PC-9 (cell line): ENCODE measurements around the gene LRCH4. TPM values are rescaled to one million over a fixed set of nuclear protein-coding genes. Genes with fewer than 3 reads are reported as not detected.

Source experiments
- BruUV-seq: library from RNA; stranded (reverse); fragments of 400-500 nt; replicated peaks from 2 replicates; lab custom pipeline; 2021; lab: Mats Ljungman, UMichigan
- CTCF ChIA-PET: fragments of 300-600 bp; sonication (Branson Sonifier 250); formaldehyde crosslinking; loops from one replicate; lab custom pipeline; 2022; ENCODE audit warnings: antibody characterized with exemption; lab: Charles Lee
- POLR2A ChIA-PET: fragments of 300-600 bp; sonication (Branson Sonifier 250); formaldehyde crosslinking; loops from one replicate; lab custom pipeline; 2022; ENCODE audit warnings: antibody characterized with exemption; ENCODE audit not compliant: unreplicated experiment; lab: Charles Lee
- DNase-seq, 2 experiments: peaks; one replicate each; pipeline versions ENCODE4 v3.0.0 to v3.0.0-alpha.2; 2015 to 2022; ENCODE audit warnings: mixed read lengths in 1 of 2
- H2AFZ ChIP-seq: fragments of 200-600 bp; sonication (generic); 2 replicates; pipeline ENCODE4 v1.8.1; 2017; ENCODE audit warnings: antibody characterized with exemption
- H3F3A ChIP-seq: fragments of 200-600 bp; sonication (generic); 2 replicates; pipeline ENCODE4 v1.8.1; 2017; ENCODE audit warnings: antibody characterized with exemption, mild to moderate bottlenecking, low read depth; ENCODE audit not compliant: insufficient read depth
- H3K27ac ChIP-seq: fragments of 200-600 bp; sonication (generic); 2 replicates; pipeline ENCODE4 v1.6.1; 2016; ENCODE audit warnings: mixed run types
- H3K27me3 ChIP-seq: fragments of 200-600 bp; sonication (generic); 2 replicates; pipeline ENCODE4 v1.6.1; 2016; ENCODE audit warnings: low read depth, mixed run types; ENCODE audit not compliant: insufficient read depth
- H3K36me3 ChIP-seq: fragments of 200-600 bp; sonication (generic); 2 replicates; pipeline ENCODE4 v1.6.1; 2016; ENCODE audit warnings: low read depth, mixed run types
- H3K4me1 ChIP-seq: fragments of 200-600 bp; sonication (generic); replicated peaks from 2 replicates; pipeline ENCODE4 v1.6.1; 2016; ENCODE audit warnings: mixed run types; ENCODE audit not compliant: insufficient read depth
- H3K4me2 ChIP-seq: fragments of 200-600 bp; sonication (generic); 2 replicates; pipeline ENCODE4 v1.6.1; 2017; ENCODE audit warnings: mixed run types
- H3K4me3 ChIP-seq: fragments of 200-600 bp; sonication (generic); 2 replicates; pipeline ENCODE4 v1.6.1; 2016; ENCODE audit warnings: mixed run types
- H3K79me2 ChIP-seq: fragments of 200-600 bp; sonication (generic); 2 replicates; pipeline ENCODE4 v1.6.1; 2017; ENCODE audit warnings: low read depth, mixed run types
- H3K9me2 ChIP-seq: fragments of 200-600 bp; sonication (generic); 2 replicates; pipeline ENCODE4 v1.8.1; 2017; ENCODE audit warnings: mild to moderate bottlenecking; ENCODE audit not compliant: insufficient read depth
- H3K9me3 ChIP-seq: fragments of 200-600 bp; sonication (generic); 2 replicates; pipeline ENCODE4 v1.8.1; 2016; ENCODE audit warnings: low read depth; ENCODE audit not compliant: insufficient read depth
- H4K20me1 ChIP-seq: fragments of 200-600 bp; sonication (generic); 2 replicates; pipeline ENCODE4 v1.8.1; 2017; ENCODE audit not compliant: insufficient read depth
- EZH2 ChIP-seq: fragments of 200-600 bp; sonication (generic); IDR thresholded peaks from 2 replicates; pipeline ENCODE4 v1.8.0; 2017; ENCODE audit warnings: antibody characterized with exemption, low read depth
- intact Hi-C: fragments of 100-400 bp; cut with micrococcal nuclease; formaldehyde crosslinking; loops from one replicate; pipeline ENCODE4 v1.10.0; 2022; ENCODE audit not compliant: unreplicated experiment
- total RNA-seq: library from RNA; stranded (reverse); gene quantifications from 2 replicates; pipeline ENCODE4 v1.2.3, GENCODE V29; 2021
- TF ChIP-seq, protein P1 (sequence below): fragments of 200-600 bp; sonication (generic); conservative IDR thresholded peaks from 2 replicates; pipeline ENCODE4 v1.6.1; 2017; ENCODE audit warnings: mixed run types, antibody characterized with exemption, mild to moderate bottlenecking, moderate library complexity

LRCH4 gene
- total RNA-seq, 1 experiment from 2014 or later, result 89.6 TPM

DNA sequence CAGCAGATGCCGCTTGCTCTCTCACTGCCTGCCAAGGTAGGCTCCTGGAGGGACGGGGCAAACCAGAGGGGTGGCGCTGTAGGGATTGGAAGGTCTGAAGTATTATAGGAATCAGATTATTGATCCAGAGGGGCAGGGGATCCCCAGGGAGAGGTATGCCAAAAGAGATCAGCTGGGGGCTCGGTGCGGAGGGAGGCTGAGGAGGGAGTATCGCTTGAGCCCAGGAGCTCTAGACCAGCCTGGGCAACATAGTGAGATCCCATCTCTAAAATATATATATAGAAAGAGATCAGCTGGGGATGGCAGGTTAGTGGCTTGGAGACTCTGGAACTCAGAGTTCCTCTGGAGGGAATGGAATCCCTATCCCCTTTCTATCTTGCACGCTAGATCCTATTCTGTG is 9.3 kb upstream of the LRCH4 start:
- Histone ChIP-seq H3K4me3 (no peak overlapping the region), H3K79me2 (no peaks in the 10 kb centered on the region), H3K27ac (no peak overlapping the region), H3K36me3 (no peaks in the 10 kb centered on the region), H4K20me1 (no peaks in the 10 kb centered on the region), H3K9me3 (no peaks in the 10 kb centered on the region), H3K4me1 (no peaks in the 10 kb centered on the region), H3K4me2 (no peak overlapping the region), H3K27me3 (no peaks in the 10 kb centered on the region), H3F3A (peaks cover 5% of the 10 kb centered on the region; the same call in 1 of the 2 replicates), H3K9me2 (no peaks in the 10 kb centered on the region), H2AFZ (no peak overlapping the region)
- intact Hi-C loops, result no loop called here
- no peak for DNase-seq
- TF ChIP-seq EZH2, result no peak
- TF ChIP-seq, protein P1, sequence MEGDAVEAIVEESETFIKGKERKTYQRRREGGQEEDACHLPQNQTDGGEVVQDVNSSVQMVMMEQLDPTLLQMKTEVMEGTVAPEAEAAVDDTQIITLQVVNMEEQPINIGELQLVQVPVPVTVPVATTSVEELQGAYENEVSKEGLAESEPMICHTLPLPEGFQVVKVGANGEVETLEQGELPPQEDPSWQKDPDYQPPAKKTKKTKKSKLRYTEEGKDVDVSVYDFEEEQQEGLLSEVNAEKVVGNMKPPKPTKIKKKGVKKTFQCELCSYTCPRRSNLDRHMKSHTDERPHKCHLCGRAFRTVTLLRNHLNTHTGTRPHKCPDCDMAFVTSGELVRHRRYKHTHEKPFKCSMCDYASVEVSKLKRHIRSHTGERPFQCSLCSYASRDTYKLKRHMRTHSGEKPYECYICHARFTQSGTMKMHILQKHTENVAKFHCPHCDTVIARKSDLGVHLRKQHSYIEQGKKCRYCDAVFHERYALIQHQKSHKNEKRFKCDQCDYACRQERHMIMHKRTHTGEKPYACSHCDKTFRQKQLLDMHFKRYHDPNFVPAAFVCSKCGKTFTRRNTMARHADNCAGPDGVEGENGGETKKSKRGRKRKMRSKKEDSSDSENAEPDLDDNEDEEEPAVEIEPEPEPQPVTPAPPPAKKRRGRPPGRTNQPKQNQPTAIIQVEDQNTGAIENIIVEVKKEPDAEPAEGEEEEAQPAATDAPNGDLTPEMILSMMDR, result no peak
- CTCF ChIA-PET, result no interaction called here
- BruUV-seq, result no TSS peak
- POLR2A ChIA-PET, result no interaction called here

- POLR2A ChIA-PET, result interaction anchor here (0.6 kb wide), 3 partner anchors 11 to 163 kb away, joined by 4 read pairs; partner anchors contain the start of gene ZCWPW1
Measured at GRCh38 chr7:100591596-100591995, 5.7 kb upstream of the LRCH4 start.

DNA sequence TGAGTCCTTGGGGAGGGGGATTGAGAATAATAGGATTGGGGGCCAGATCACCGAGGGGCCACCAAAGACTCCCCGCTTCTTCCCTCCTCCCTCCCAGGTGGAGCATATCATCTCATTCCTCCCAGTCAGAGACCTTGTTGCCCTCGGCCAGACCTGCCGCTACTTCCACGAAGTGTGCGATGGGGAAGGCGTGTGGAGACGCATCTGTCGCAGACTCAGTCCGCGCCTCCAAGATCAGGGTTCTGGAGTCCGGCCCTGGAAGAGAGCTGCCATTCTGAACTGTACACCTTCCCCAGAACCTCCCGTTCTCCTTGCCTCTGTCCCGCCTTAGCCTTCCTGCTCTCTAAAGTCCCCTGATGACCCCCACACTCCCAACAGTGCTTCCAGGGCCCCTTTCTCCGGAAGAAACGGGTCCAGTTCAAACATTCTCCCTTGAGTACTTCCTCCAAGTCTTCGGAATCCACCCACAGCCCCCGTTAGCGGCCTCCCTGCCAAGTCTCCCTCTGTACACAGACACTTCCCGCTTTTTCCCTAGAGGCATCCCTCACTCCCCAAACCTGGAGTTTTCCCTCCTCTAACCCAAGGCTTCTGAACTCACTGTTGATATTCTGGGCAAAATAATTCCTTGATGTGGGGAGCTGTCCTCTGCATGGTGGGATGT is 4.3 kb upstream of the LRCH4 start:
- BruUV-seq, result no TSS peak
- H3K79me2 ChIP-seq, result no peaks in the 10 kb centered on the region
- DNase-seq, result no peak
- no peaks in the 10 kb centered on the region for H3K9me2 ChIP-seq
- H3K27me3 ChIP-seq, result no peaks in the 10 kb centered on the region
- H3K36me3 ChIP-seq, result no peaks in the 10 kb centered on the region
- no peaks in the 10 kb centered on the region for H3K9me3 ChIP-seq
- no peak overlapping the region for H3K4me3 ChIP-seq
- peaks cover 7% of the 10 kb centered on the region for H3F3A ChIP-seq
- intact Hi-C loops, result no loop called here
- no peaks in the 10 kb centered on the region for H3K4me1 ChIP-seq
- ChIA-PET CTCF (interaction anchor here (0.6 kb wide), 1 partner anchor 26 kb away, joined by 6 read pairs; no protein-coding TSS in a partner anchor), POLR2A (no interaction called here)
- no peaks in the 10 kb centered on the region for H4K20me1 ChIP-seq
- no peak overlapping the region for H3K4me2 ChIP-seq
- no peak for TF ChIP-seq EZH2
- TF ChIP-seq, protein P1, result no peak
- no peak overlapping the region for H2AFZ ChIP-seq
- H3K27ac ChIP-seq, result no peak overlapping the region

More at GRCh38 chr7:100591596-100591995, 5.7 kb upstream of the LRCH4 start:
- Histone ChIP-seq H4K20me1 (no peaks in the 10 kb centered on the region), H3K9me3 (no peaks in the 10 kb centered on the region), H3K27me3 (no peaks in the 10 kb centered on the region), H3K4me3 (no peak overlapping the region), H3F3A (no peaks in the 10 kb centered on the region), H3K36me3 (no peaks in the 10 kb centered on the region), H2AFZ (no peak overlapping the region), H3K4me2 (no peak overlapping the region), H3K9me2 (no peaks in the 10 kb centered on the region), H3K27ac (no peak overlapping the region), H3K4me1 (no peaks in the 10 kb centered on the region), H3K79me2 (no peaks in the 10 kb centered on the region)
- no peak for DNase-seq
- TF ChIP-seq, protein P1, result no peak
- no peak for TF ChIP-seq EZH2
- CTCF ChIA-PET, result no interaction called here
- intact Hi-C loops, result no loop called here
- no TSS peak for BruUV-seq
